ENCODE measurements around the gene ZSWIM9.
"Not testable (repeated sequence)": the region's sequence is repeated elsewhere in the genome, so short reads cannot be mapped to it uniquely, and the experiment has no call there.

Gene ZSWIM9

DNA sequence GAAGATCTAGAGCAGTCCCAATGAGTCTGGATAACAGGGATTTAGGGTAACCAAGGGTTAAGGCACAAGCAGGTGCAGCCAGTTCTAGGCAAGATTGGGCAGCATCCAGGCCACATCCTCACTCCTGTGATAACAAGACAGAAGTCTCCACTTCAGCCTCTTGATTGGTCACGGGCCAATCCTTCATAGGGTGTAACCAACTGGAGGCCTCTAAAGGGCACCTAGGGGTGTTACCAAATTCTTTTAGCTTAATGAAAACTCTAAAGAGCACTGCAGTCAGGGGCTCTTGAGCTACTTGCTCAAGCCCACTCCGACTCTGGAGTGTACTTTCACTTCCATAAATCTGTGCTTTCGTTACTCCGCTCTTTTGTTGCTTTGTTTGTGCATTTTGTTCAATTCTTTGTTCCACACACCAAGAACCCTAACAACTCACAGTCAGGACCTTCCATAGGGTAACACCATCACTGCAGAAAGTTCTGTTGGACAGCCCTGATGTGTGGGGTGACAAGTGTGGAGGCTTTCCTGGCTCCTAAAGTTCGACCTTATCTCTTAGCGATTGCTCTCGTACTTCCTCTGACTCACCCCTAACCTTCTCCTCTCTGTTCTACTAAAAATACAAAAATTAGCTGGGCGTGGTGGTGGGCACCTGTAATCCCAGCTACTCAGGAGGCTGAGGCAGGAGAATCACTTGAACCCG is 36.1 kb downstream of the ZSWIM9 start:
- peaks cover 9% of the 10 kb centered on the region for H3K36me3 ChIP-seq (ENCODE audit: insufficient read depth, low read length)
- no peaks in the 10 kb centered on the region for H3K27me3 ChIP-seq (ENCODE audit: insufficient read depth, low read length)
- H3K4me1 ChIP-seq (ENCODE audit: insufficient read depth, low read length): peaks cover 9% of the 10 kb centered on the region
- H3K9me3 ChIP-seq (ENCODE audit: low read length): no peaks in the 10 kb centered on the region
- no peak overlapping the region for H2AFZ ChIP-seq (ENCODE audit: low read depth, low read length)
- no peak overlapping the region for H3K4me3 ChIP-seq (ENCODE audit: low read length)

DNA sequence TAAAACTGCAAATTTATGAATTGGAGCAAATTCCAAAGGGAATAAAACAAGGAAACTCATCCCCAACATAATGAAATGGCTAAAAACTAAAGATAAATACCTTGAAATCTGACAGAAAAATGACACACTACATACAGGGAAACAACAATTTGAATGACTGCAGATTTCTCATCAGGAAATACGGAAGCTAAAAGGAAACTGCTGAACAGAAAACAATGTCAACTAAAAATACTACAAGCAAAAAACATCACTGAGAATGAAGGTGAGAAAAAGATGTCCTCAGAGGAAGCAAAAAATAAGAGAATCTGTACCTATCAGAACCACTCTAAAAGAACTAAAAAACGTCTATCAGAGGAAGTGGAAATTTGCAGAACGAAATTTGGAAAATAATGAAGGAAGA is 39.5 kb downstream of the ZSWIM9 start:
- Histone ChIP-seq H2AFZ (ENCODE audit: low read depth, low read length) (no peak overlapping the region), H3K4me1 (ENCODE audit: insufficient read depth, low read length) (no peaks in the 10 kb centered on the region), H3K9me3 (ENCODE audit: low read length) (no peaks in the 10 kb centered on the region), H3K4me3 (ENCODE audit: low read length) (no peak overlapping the region), H3K36me3 (ENCODE audit: insufficient read depth, low read length) (peaks cover 29% of the 10 kb centered on the region), H3K27me3 (ENCODE audit: insufficient read depth, low read length) (no peaks in the 10 kb centered on the region)

DNA sequence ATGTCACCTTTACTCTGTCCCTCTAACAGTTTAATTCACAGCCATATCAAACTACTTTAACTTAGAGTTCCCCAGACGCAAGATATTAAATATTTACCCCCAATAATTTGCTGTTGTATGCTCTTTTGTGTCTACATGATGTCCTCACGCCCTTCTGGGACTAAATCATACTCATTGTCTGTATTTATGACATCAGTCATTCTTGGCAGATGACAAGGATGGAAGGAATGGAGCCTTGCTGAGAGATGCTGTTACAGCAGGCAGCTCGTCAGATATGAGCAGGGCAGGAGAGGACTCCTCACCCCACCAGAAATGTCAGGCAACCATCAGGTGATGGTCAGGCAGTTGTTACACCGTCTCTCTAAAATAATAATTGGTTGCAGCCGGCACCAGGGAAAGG is 43.5 kb downstream of the ZSWIM9 start:
- Histone ChIP-seq H2AFZ (ENCODE audit: low read depth, low read length) (no peak overlapping the region), H3K4me1 (ENCODE audit: insufficient read depth, low read length) (no peaks in the 10 kb centered on the region), H3K4me3 (ENCODE audit: low read length) (no peak overlapping the region), H3K9me3 (ENCODE audit: low read length) (no peaks in the 10 kb centered on the region), H3K36me3 (ENCODE audit: insufficient read depth, low read length) (peaks cover 43% of the 10 kb centered on the region), H3K27me3 (ENCODE audit: insufficient read depth, low read length) (no peaks in the 10 kb centered on the region)

DNA sequence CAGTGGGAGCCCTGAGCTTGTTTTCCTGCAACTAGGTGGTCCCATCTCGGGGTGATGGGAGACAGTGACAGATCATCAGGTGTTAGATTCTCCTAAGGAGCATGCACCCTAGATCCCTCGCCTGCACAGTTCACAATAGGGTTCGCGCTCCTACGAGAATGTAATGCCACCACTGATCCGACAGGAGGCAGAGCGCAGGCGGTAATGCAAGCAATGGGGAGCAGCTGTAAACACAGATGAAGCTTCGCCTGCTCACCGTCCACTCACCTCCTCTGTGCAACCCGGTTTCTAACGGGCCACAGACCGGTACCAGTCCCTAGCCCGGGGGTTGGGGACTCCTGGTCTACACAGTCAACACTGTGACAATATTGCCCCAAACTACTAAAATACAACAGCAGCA is 46.5 kb downstream of the ZSWIM9 start:
- Histone ChIP-seq H3K4me3 (ENCODE audit: low read length) (no peak overlapping the region), H3K27me3 (ENCODE audit: insufficient read depth, low read length) (no peaks in the 10 kb centered on the region), H2AFZ (ENCODE audit: low read depth, low read length) (no peak overlapping the region), H3K9me3 (ENCODE audit: low read length) (no peaks in the 10 kb centered on the region), H3K36me3 (ENCODE audit: insufficient read depth, low read length) (peaks cover 30% of the 10 kb centered on the region), H3K4me1 (ENCODE audit: insufficient read depth, low read length) (peaks cover 2% of the 10 kb centered on the region)

DNA sequence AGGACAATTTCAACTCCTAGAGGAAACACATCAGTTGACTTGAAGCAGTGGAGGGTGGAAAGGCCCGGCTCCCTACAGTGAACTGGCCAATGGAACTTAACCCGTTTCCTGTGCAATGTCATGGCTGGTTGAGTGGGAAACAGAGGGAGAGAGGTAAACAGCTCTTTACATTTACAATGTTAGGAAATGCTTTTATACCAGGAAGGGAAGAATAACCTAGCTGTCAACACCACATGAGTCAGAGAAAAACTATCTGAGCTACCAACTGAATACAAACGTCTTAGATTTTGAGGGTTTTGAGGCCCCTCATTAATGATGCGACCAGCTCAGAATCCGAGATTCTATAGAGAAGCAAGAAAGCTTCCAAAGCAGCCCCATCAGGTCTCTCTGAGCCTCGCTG is 48.5 kb downstream of the ZSWIM9 start:
- no peak overlapping the region for H2AFZ ChIP-seq (ENCODE audit: low read depth, low read length)
- H3K9me3 ChIP-seq (ENCODE audit: low read length): no peaks in the 10 kb centered on the region
- H3K4me3 ChIP-seq (ENCODE audit: low read length): no peak overlapping the region
- H3K4me1 ChIP-seq (ENCODE audit: insufficient read depth, low read length): peaks cover 2% of the 10 kb centered on the region
- peaks cover 23% of the 10 kb centered on the region for H3K36me3 ChIP-seq (ENCODE audit: insufficient read depth, low read length)
- H3K27me3 ChIP-seq (ENCODE audit: insufficient read depth, low read length): no peaks in the 10 kb centered on the region

DNA sequence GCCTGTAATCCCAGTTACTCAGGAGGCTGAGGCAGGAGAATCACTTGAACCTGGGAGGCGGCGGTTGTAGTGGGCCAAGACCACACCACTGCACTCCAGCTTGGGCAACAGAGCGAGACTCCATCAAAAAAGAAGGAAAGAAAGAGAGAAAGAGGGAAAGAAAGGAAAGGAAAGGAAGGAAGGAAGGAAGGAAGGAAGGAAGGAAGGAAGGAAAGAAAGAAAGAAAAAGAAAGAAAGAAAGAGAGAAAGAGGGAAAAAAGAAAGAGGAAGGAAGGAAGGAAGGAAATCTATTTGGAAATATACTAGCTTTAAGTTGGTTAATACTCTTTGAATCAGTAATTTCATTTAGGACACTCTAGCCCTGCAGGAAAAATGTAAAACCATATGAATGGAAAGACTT is 50.3 kb downstream of the ZSWIM9 start:
- not testable (repeated sequence) for H3K27me3 ChIP-seq (ENCODE audit: insufficient read depth, low read length); H3K4me3 ChIP-seq (ENCODE audit: low read length); H3K9me3 ChIP-seq (ENCODE audit: low read length); H3K4me1 ChIP-seq (ENCODE audit: insufficient read depth, low read length); H2AFZ ChIP-seq (ENCODE audit: low read depth, low read length)
- H3K36me3 ChIP-seq (ENCODE audit: insufficient read depth, low read length): peaks cover 17% of the 10 kb centered on the region

DNA sequence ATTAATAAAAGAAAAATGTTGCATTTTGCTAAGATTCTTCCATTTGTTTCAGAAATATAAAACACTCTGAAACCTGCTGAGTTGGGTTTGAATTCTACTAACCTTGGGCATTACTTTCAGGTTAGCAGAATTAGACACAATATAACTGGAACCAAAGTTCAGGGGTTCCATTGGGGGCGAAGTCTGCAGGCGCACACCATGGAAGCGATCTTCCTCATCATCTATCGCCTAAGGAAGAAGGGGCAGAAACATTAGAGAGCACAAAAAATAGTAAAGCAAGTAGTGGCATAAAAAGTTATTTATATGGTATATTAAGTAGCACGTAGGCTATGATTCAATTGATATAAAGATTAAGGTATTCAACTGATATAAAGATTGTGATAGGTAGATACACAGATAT is 51.1 kb downstream of the ZSWIM9 start:
- no peak overlapping the region for H2AFZ ChIP-seq (ENCODE audit: low read depth, low read length)
- no peak overlapping the region for H3K4me3 ChIP-seq (ENCODE audit: low read length)
- H3K4me1 ChIP-seq (ENCODE audit: insufficient read depth, low read length): peaks cover 2% of the 10 kb centered on the region
- no peaks in the 10 kb centered on the region for H3K9me3 ChIP-seq (ENCODE audit: low read length)
- no peaks in the 10 kb centered on the region for H3K27me3 ChIP-seq (ENCODE audit: insufficient read depth, low read length)
- H3K36me3 ChIP-seq (ENCODE audit: insufficient read depth, low read length): peaks cover 15% of the 10 kb centered on the region

DNA sequence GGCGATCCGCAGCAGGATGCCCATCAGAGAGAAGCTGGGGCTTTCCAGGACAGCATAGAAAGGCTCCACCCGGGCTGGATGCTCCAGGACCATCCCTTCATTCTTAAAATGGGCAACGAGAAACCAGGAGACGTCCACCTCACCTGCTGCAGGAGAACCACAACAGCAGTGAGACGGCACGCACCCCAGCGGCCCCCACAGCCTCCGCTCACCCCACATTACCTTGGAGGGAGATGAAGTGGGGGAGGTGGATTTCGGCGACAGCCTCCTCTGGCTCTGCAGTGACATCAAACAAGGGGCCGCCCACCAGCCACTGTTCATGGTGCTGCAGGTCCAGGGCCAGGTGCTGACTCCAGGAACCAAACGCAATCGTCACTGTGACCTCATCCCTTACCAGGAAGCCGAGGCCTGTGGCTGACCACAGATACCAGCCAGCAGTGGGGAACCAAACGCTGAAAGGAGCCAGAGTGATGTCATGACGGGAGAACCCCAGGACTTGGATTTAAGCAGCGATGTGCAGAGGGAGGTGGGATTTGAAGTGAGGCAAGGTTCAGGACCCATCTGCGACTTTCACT is 60.2 kb downstream of the ZSWIM9 start:
- Histone ChIP-seq H3K9me3 (ENCODE audit: low read length) (peaks cover 7% of the 10 kb centered on the region), H3K4me3 (ENCODE audit: low read length) (no peak overlapping the region), H3K27me3 (ENCODE audit: insufficient read depth, low read length) (no peaks in the 10 kb centered on the region), H2AFZ (ENCODE audit: low read depth, low read length) (no peak overlapping the region), H3K4me1 (ENCODE audit: insufficient read depth, low read length) (no peaks in the 10 kb centered on the region), H3K36me3 (ENCODE audit: insufficient read depth, low read length) (peaks cover 68% of the 10 kb centered on the region)

DNA sequence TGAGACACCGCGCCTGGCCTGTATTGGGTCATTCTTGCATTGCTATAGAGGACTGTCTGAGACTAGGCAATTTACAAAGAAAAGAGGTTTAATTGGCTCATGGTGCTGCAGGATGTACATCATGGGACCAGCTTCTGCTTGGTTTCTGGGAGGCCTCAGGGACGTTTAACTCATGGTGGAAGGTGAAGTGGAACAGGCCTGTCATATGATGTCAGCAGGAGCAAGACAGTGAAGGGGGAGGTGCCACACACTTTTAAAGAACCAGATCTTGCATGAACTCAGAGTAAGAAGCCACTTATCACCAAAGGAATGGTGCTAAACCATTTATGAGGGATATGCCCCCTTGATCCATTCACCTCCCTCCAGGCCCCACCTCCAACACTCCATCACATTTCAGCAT is 66.6 kb downstream of the ZSWIM9 start:
- Histone ChIP-seq H3K4me1 (ENCODE audit: insufficient read depth, low read length) (no peaks in the 10 kb centered on the region), H3K36me3 (ENCODE audit: insufficient read depth, low read length) (peaks cover 57% of the 10 kb centered on the region), H3K27me3 (ENCODE audit: insufficient read depth, low read length) (no peaks in the 10 kb centered on the region), H3K9me3 (ENCODE audit: low read length) (no peaks in the 10 kb centered on the region), H2AFZ (ENCODE audit: low read depth, low read length) (no peak overlapping the region), H3K4me3 (ENCODE audit: low read length) (no peak overlapping the region)

DNA sequence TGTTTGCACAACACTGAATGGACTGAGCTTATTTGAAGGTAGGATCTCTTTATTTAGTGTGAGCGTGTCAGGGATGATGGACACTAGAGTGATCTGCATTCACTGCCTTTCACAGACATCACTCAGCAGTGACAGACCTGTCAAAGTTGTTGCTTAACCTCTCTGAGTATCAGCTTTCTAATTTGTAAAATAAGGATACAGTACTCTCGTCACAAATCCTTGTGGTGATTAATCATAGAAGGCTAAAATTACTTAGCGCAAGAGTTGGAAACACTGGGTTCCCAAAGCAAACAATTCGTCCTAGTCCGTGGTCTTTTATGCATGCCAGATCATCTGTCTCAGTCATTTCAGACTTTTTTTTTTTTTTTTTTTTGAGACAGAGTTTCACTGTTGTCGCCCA is 68.6 kb downstream of the ZSWIM9 start:
- peaks cover 37% of the 10 kb centered on the region for H3K36me3 ChIP-seq (ENCODE audit: insufficient read depth, low read length)

DNA sequence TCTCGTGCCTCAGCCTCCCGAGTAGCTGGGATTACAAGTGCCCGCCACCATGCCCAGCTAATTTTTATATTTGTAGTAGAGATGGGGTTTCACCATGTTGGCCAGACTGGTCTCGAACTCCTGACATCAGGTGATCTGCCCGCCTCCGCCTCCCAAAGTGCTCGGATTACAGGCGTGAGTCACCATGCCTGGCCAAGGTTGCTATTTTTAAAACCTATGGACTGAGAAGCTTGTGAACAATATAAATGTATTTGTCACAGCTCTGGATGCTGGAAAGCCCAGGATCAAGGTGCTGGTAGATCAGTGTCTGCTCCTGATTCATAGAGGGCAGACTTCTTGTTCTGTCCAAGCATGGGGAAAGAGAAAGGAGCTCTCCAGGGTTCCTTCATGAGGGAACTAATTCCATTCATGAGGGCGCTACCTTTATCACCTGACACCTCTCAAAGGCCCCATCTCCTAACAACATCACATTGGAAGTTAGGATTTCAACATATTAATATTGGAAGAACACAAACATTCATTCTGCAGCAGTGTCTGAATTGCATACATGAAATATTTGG is 69.2 kb downstream of the ZSWIM9 start:
- no peaks in the 10 kb centered on the region for H3K9me3 ChIP-seq (ENCODE audit: low read length)
- H3K4me1 ChIP-seq (ENCODE audit: insufficient read depth, low read length): no peaks in the 10 kb centered on the region
- H3K36me3 ChIP-seq (ENCODE audit: insufficient read depth, low read length): peaks cover 33% of the 10 kb centered on the region
- no peak overlapping the region for H2AFZ ChIP-seq (ENCODE audit: low read depth, low read length)
- no peaks in the 10 kb centered on the region for H3K27me3 ChIP-seq (ENCODE audit: insufficient read depth, low read length)
- H3K4me3 ChIP-seq (ENCODE audit: low read length): no peak overlapping the region

More for the DNA sequence above, 68.6 kb downstream of the ZSWIM9 start:
- H3K27me3 ChIP-seq (ENCODE audit: insufficient read depth, low read length): no peaks in the 10 kb centered on the region
- H3K4me1 ChIP-seq (ENCODE audit: insufficient read depth, low read length): no peaks in the 10 kb centered on the region
- no peaks in the 10 kb centered on the region for H3K9me3 ChIP-seq (ENCODE audit: low read length)
- H2AFZ ChIP-seq (ENCODE audit: low read depth, low read length): no peak overlapping the region
- no peak overlapping the region for H3K4me3 ChIP-seq (ENCODE audit: low read length)

DNA sequence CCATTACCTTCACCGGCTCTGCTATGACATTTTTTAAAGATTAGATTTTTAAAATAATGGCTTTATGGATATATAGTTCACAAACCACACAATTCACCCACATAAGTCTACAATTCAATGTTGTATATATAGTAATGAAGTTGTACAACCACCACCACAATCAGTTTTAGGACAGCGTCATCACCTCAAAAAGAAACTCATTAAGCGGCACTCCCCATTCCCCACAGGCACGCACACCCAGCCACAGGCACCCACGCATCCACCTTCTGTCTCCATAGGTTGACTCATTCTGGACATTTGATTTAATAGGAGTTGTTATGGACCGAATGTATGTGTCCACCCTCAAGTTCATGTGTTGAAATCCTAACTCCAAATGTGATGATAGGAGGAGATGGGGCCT is 71.3 kb downstream of the ZSWIM9 start:
- not testable (repeated sequence) for H3K27me3 ChIP-seq (ENCODE audit: insufficient read depth, low read length); H3K9me3 ChIP-seq (ENCODE audit: low read length); H3K4me3 ChIP-seq (ENCODE audit: low read length); H3K4me1 ChIP-seq (ENCODE audit: insufficient read depth, low read length); H2AFZ ChIP-seq (ENCODE audit: low read depth, low read length)
- peaks cover 34% of the 10 kb centered on the region for H3K36me3 ChIP-seq (ENCODE audit: insufficient read depth, low read length)

DNA sequence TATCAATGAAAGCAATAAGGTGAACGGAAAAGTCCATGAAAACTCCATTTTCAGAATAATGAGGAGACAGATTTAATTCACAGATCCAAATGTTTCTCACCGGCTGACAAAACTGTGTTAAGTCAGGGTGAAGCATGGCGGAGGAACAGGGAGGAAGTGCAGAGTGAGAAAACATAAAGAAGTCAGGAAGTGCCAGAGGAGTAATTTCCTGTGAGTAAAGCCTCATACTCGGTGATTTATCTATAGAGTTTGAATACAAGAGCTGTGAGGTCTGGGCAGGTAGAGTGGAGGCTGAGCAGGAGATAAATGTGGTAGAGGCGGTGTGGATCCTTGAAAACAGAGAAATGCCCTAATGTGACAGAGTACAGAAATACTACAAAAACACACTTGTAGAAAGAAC is 73.8 kb downstream of the ZSWIM9 start:
- H3K9me3 ChIP-seq (ENCODE audit: low read length): no peaks in the 10 kb centered on the region
- H2AFZ ChIP-seq (ENCODE audit: low read depth, low read length): no peak overlapping the region
- peaks cover 34% of the 10 kb centered on the region for H3K36me3 ChIP-seq (ENCODE audit: insufficient read depth, low read length)
- no peaks in the 10 kb centered on the region for H3K4me1 ChIP-seq (ENCODE audit: insufficient read depth, low read length)
- H3K4me3 ChIP-seq (ENCODE audit: low read length): no peak overlapping the region
- H3K27me3 ChIP-seq (ENCODE audit: insufficient read depth, low read length): no peaks in the 10 kb centered on the region

DNA sequence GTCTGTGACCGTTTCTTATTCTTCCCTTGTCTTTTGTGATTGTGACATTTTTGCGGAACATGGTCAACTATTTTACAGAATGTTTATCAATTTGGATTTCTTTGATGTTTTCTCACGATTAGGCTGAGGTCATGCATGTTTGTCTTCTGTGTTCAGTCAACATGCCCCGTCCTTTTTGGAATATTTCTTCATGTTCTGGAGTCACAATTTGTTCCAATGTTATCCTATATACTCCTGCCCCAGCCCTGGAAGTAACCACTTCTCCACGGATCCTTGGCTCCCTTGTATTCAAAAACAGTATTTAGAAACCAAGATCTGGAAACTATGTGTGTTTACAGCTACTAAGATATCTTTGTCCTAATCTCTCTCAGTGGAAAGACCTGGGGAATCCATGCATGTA is 75.6 kb downstream of the ZSWIM9 start:
- Histone ChIP-seq H3K36me3 (ENCODE audit: insufficient read depth, low read length) (peaks cover 28% of the 10 kb centered on the region), H2AFZ (ENCODE audit: low read depth, low read length) (no peak overlapping the region)

More for the DNA sequence above, 75.6 kb downstream of the ZSWIM9 start:
- Histone ChIP-seq H3K4me3 (ENCODE audit: low read length) (no peak overlapping the region), H3K27me3 (ENCODE audit: insufficient read depth, low read length) (no peaks in the 10 kb centered on the region), H3K9me3 (ENCODE audit: low read length) (no peaks in the 10 kb centered on the region), H3K4me1 (ENCODE audit: insufficient read depth, low read length) (no peaks in the 10 kb centered on the region)
